A549 (cell line): Measurements from ENCODE around the gene KMT2C.

ENCODE experiments used
- EHMT2 ChIP-seq: fragments of 200-600 bp; sonication (generic); IDR thresholded peaks from 2 replicates; pipeline ENCODE4 v1.6.1; 2016; ENCODE audit warnings: antibody characterized with exemption, low read depth, mild to moderate bottlenecking, moderate library complexity
- HDAC2 ChIP-seq: fragments of 200-600 bp; sonication (generic); IDR thresholded peaks from 2 replicates; pipeline ENCODE4 v1.6.1; 2016
- POLR2A ChIP-seq: IDR thresholded peaks from 2 replicates; pipeline ENCODE4 v1.6.1; 2012; ENCODE audit warnings: mild to moderate bottlenecking, low read length
- REST ChIP-seq: fragments of 200-600 bp; sonication (generic); IDR thresholded peaks from 2 replicates; pipeline ENCODE4 v1.6.1; 2016; ENCODE audit warnings: antibody characterized with exemption, mild to moderate bottlenecking, moderate library complexity
- TF ChIP-seq, protein P1 (sequence below): fragments of >200 bp; sonication (Bioruptor Twin); formaldehyde crosslinking; IDR thresholded peaks from 3 replicates; pipeline ENCODE4 v1.5.1; 2016

- no peak for TF ChIP-seq HDAC2
- TF ChIP-seq, protein P1, sequence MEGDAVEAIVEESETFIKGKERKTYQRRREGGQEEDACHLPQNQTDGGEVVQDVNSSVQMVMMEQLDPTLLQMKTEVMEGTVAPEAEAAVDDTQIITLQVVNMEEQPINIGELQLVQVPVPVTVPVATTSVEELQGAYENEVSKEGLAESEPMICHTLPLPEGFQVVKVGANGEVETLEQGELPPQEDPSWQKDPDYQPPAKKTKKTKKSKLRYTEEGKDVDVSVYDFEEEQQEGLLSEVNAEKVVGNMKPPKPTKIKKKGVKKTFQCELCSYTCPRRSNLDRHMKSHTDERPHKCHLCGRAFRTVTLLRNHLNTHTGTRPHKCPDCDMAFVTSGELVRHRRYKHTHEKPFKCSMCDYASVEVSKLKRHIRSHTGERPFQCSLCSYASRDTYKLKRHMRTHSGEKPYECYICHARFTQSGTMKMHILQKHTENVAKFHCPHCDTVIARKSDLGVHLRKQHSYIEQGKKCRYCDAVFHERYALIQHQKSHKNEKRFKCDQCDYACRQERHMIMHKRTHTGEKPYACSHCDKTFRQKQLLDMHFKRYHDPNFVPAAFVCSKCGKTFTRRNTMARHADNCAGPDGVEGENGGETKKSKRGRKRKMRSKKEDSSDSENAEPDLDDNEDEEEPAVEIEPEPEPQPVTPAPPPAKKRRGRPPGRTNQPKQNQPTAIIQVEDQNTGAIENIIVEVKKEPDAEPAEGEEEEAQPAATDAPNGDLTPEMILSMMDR: no peak
- no peak for TF ChIP-seq POLR2A
- no peak for TF ChIP-seq REST
- TF ChIP-seq EHMT2: no peak
These were observed 127.9 kb downstream of the KMT2C start for GRCh38 chr7:152307902-152308301.
